GM12864 (cell line): ENCODE measurements around the gene SUPT20H.
A peak's percentile ranks its signal among the peaks of the same experiment; 100 is the strongest.

ENCODE experiments used
- DNase-seq: peaks from one replicate; pipeline ENCODE4 v3.0.0-alpha.2; 2011; ENCODE audit warnings: low read depth
- H3K4me3 ChIP-seq: 2 replicates; pipeline ENCODE4 v1.5.1; 2011; ENCODE audit warnings: mild to moderate bottlenecking, low read depth, low read length, control low read depth
- TF ChIP-seq, protein P1 (sequence below): IDR thresholded peaks from 2 replicates; pipeline ENCODE4 v1.5.1; 2011; ENCODE audit warnings: low read depth, mild to moderate bottlenecking, moderate library complexity, low read length, control low read depth, inconsistent platforms; ENCODE audit errors: missing control alignments

The SUPT20H gene

DNA sequence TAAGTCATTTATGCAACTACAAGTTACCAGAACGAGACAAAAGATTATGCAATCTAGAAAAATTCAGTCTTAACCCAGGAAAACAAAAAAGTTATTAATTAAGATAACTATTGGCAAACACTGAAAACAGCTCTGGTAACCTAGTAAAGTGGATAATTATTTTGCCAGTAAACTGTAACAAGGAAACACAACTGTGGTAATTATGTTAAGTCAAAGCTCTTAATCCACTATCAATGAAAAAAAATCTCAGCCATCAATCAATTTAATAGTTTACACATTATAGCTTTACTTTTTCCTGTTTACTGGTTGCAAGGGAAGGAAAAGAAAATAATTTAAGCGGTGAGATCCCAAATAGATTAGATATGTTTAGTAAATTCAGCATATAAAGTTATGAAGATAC lies 47.7 kb downstream of the SUPT20H start:
- TF ChIP-seq, protein P1, sequence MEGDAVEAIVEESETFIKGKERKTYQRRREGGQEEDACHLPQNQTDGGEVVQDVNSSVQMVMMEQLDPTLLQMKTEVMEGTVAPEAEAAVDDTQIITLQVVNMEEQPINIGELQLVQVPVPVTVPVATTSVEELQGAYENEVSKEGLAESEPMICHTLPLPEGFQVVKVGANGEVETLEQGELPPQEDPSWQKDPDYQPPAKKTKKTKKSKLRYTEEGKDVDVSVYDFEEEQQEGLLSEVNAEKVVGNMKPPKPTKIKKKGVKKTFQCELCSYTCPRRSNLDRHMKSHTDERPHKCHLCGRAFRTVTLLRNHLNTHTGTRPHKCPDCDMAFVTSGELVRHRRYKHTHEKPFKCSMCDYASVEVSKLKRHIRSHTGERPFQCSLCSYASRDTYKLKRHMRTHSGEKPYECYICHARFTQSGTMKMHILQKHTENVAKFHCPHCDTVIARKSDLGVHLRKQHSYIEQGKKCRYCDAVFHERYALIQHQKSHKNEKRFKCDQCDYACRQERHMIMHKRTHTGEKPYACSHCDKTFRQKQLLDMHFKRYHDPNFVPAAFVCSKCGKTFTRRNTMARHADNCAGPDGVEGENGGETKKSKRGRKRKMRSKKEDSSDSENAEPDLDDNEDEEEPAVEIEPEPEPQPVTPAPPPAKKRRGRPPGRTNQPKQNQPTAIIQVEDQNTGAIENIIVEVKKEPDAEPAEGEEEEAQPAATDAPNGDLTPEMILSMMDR = no peak
- no peak for DNase-seq
- H3K4me3 ChIP-seq = no peak overlapping the region

DNA sequence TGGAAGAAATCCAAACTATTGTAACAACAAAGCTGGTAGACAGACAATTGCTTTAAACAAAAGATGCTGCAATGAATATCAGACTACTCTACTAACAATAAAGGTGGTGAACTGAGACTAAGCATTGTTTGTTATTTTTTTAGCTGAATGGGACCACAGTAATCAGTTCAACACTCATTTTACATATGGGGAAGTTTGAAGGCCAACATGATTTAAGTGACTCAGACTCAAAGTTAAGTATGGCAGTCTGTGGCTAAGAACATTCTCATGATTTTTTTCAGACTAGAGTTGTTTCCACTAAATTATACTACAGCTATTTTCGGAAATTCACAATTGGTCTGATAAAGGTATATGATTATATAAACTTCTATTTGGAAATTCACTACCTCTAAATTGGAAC lies 48.5 kb downstream of the SUPT20H start:
- no peak overlapping the region for H3K4me3 ChIP-seq
- no peak for DNase-seq
- TF ChIP-seq, protein P1 = no peak

DNA sequence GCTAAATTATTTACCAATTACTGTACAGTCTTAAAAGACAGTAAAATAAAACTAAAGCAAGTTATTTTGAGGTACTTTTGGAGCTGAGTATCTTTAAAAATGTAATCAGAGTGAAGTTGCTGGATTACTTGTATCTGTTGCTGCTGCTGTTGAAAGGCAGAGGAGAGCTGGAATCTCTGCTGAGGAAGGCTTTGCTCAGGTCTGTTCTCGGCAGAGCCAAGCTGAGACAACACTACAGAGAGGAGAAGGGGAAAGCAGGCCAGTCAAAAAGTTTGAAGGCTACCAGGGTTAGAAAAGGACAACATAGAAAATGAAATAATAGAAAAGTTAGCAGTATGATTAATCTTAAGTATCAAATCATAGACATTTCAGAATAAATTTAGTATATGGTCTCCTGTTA lies 49.1 kb downstream of the SUPT20H start:
- H3K4me3 ChIP-seq = no peak overlapping the region
- DNase-seq = no peak
- TF ChIP-seq, protein P1 = no peak

DNA sequence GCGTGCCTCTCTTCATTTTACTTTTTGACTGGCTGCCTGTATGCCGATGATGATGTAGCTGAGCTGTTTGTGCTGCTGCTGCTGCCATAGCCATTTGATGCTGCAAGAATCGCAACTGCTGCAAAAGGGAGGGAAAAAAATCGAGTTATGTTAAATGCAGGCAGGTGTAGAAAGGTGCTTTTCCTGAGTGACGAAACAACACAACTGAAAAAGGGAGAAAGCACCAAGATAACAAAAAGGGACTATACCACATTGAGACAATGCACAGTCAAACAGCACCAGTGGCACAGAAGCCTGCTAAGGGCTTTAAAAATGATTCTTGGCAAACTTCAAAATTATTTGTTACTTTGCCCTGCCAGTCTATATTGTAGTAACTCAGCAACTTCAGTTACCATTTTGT lies 49.8 kb downstream of the SUPT20H start:
- no peak overlapping the region for H3K4me3 ChIP-seq

DNA sequence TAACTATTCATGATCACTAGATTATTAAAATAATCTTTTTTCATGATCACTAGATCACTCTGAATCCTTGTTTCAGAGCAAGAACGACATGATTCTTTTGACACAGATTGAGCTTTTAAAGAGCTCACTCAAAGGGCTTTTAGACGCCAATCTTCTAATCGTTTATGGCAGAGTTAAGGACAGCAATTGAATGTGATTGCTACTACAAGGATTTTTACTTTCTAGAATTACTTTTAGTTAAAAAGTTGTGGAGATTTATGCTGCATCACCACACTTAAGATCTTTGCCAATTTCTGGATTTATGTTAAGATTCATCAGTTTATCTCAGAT lies 57.6 kb downstream of the SUPT20H start:
- H3K4me3 ChIP-seq = peak overlapping the region; percentile 70; the same call in 1 of the 2 replicates
- TF ChIP-seq, protein P1 = no peak
- no peak for DNase-seq

More for the DNA sequence above, 49.8 kb downstream of the SUPT20H start:
- TF ChIP-seq, protein P1 = no peak
- no peak for DNase-seq

DNA sequence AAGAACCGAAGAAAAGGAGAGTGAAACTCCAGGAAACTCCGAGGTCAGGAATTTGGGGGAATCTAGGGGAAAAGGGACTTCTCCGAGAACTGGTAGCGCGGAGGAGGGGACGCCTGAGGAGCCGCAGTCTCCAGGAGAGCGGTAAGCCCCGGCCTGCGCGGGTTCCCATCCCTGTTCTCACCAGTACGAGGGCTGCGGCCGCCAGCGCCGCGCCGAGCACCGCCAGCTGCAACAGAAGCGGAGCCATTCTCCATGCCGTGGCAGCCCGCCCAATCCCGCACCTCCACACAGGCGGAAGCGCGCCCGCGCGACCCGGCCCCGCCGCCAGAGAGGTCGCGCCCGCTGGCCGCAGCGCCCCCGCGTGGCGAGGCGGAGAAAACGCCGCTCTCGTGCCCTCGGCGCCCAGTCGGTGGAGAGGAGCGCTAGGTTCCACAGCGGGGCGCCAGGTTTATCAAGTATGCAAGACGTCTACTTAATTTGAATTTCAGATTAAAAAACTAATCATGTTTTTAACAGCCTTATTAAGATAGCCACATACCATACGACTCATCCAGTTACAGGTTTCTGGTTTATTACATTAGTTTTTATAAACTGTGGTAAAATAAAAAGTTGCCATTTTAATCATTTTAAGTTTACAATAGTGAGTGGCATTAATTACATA lies 60.3 kb downstream of the SUPT20H start, which contains the start of gene ALG5:
Gene ALG5, minus strand, starts transcription at position 287 of the 661 bp plus-strand sequence. Its CDS starts 40 bp downstream, at position 247.
- TF ChIP-seq, protein P1 = peak; percentile 81
- peak; percentile 59 for DNase-seq
- H3K4me3 ChIP-seq = peak within 1 kb of the TSS; percentile 99

DNA sequence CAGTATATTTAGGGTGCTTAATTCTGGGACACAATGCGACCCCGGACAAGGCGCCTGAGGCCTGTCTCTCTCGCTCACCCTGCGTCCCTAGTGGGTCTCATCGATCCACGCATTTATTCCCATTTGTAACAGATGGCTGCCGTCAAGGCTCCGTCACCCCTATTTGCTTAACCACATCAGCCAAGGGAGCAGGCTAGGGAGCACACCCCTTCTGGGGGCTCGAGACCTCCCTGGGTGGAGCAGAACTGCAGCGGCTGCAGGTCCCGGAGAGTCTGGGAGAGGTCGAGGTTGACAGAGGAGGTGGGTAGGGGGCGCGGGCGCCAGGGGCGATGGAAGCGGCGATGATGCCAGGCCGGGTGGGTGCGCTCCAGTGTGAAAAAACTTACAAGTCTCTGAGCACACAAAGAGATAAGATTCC lies 60.9 kb downstream of the SUPT20H start:
- TF ChIP-seq, protein P1 = no peak
- H3K4me3 ChIP-seq = peak overlapping the region; percentile 99
- no peak for DNase-seq
